Kidney (tissue), 14 donors: ENCODE data around the gene DLG2. TPM values are rescaled to one million over a fixed set of nuclear protein-coding genes. Genes with fewer than 3 reads are reported as not detected.
A peak's percentile ranks its signal among the peaks of the same experiment; 100 is the strongest.

Experiments
- DNase-seq, 5 donors: peaks; one replicate each; pipeline ENCODE4 v3.0.0-alpha.2; 2013 to 2020
- FAIRE-seq: peaks from 2 replicates; lab custom pipeline; 2012; peaks lifted over from hg19 to GRCh38; lab: Jason Lieb, UNC
- H3K27ac ChIP-seq, 2 donors: one replicate each; pipeline ENCODE4 v1.7.0; 2013; ENCODE audit warnings: low read depth in 2 of 2, low read length in 2 of 2, inconsistent platforms in 1 of 2
- H3K27me3 ChIP-seq: one replicate; pipeline ENCODE4 v1.7.1; 2013; ENCODE audit warnings: low read length, inconsistent platforms; ENCODE audit not compliant: control insufficient read depth, insufficient read depth
- H3K36me3 ChIP-seq, 3 donors: one replicate each; pipeline versions ENCODE4 v1.7.0 to v1.7.1; 2013; ENCODE audit warnings: low read length in 3 of 3, control low read depth in 1 of 3, inconsistent platforms in 1 of 3; ENCODE audit not compliant: insufficient read depth in 3 of 3, control insufficient read depth in 2 of 3
- H3K4me1 ChIP-seq, 3 donors: one replicate each; pipeline versions ENCODE4 v1.7.0 to v1.7.1; 2013; ENCODE audit warnings: low read length in 3 of 3, inconsistent platforms in 1 of 3, low read depth in 1 of 3; ENCODE audit not compliant: control insufficient read depth in 2 of 3, insufficient read depth in 2 of 3
- H3K4me3 ChIP-seq, 3 donors: one replicate each; pipeline versions ENCODE4 v1.7.0 to v1.8.1; 2013; ENCODE audit warnings: low read length in 3 of 3, control low read depth in 1 of 3, inconsistent platforms in 1 of 3
- H3K9ac ChIP-seq, 3 donors: one replicate each; pipeline versions ENCODE4 v1.7.0 to v1.7.1; 2013; ENCODE audit warnings: low read length in 3 of 3, control low read depth in 1 of 3, inconsistent platforms in 1 of 3
- H3K9me3 ChIP-seq, 3 donors: one replicate each; pipeline versions ENCODE4 v1.7.0 to v1.7.1; 2013; ENCODE audit warnings: low read length in 3 of 3, control low read depth in 1 of 3, inconsistent platforms in 1 of 3; ENCODE audit not compliant: control insufficient read depth in 2 of 3, insufficient read depth in 1 of 3
- CTCF ChIP-seq: IDR thresholded peaks from 3 replicates; pipeline ENCODE4 v1.5.1; 2012; ENCODE audit warnings: mild to moderate bottlenecking, moderate library complexity, borderline replicate concordance; ENCODE audit not compliant: insufficient read depth; ENCODE audit errors: extremely low read depth
- intact Hi-C: fragments of 100-400 bp; cut with DNase I; formaldehyde crosslinking; loops from one replicate; pipeline ENCODE4 v1.11.1; 2022
- polyA plus RNA-seq: library from polyadenylated mRNA; stranded (reverse); fragments of 350-450 nt; fragmentation: Illumina TruSeq; extraction: RNeasy Lipid Tissue Mini Kit (QIAGEN cat#74804); gene quantifications from one replicate; pipeline ENCODE4 v1.2.3, GENCODE V29; 2014; ENCODE audit warnings: low read depth, low replicate concordance; ENCODE audit not compliant: insufficient read depth
- total RNA-seq: library from RNA; stranded (reverse); fragmentation: NEBNext Ultra II Directional; extraction: Animal tissue kit (Norgen Biotek cat#: 25700); gene quantifications from one replicate; pipeline ENCODE4 v1.2.1, GENCODE V29; 2021
- donor health status: control.
- donor health status: control.
- donor health status: control.
- donor health status: control.
- donor health status: control.
- donor health status: DM: yes; HTN: yes; CAD: no.
- donor health status: Normal renal cell carcinoma (clear cell type).

DLG2 gene
- total and polyA plus RNA-seq, 2 donors from 2014 or later: 2.9 to 7.2 TPM

GRCh38 chr11:84212468-84213390 is 1414.4 kb downstream of the DLG2 start:
- no peak for FAIRE-seq
- peak overlapping the region in 2 of 3 donors; percentile 41 to 59 for H3K4me3 ChIP-seq
- peak in 4 of 5 donors; percentile 18 to 69 (median 20) for DNase-seq

GRCh38 chr11:84211896-84212295 is 1415.2 kb downstream of the DLG2 start:
- H3K4me1 ChIP-seq: no peaks in the 10 kb centered on the region
- DNase-seq (no peak), FAIRE-seq (no peak)
- no peak overlapping the region for H3K9ac ChIP-seq
- peak overlapping the region in 2 of 3 donors; percentile 41 to 59 for H3K4me3 ChIP-seq
- H3K36me3 ChIP-seq: no peaks in the 10 kb centered on the region
- intact Hi-C loops: no loop called here
- H3K27ac ChIP-seq: no peak overlapping the region
- no peak for TF ChIP-seq CTCF
- no peaks in the 10 kb centered on the region for H3K27me3 ChIP-seq
- H3K9me3 ChIP-seq: no peaks in the 10 kb centered on the region

More at GRCh38 chr11:84212468-84213390, 1414.4 kb downstream of the DLG2 start:
- Histone ChIP-seq H3K36me3 (no peaks in the 10 kb centered on the region), H3K27me3 (no peaks in the 10 kb centered on the region), H3K9ac (no peak overlapping the region), H3K4me1 (no peaks in the 10 kb centered on the region), H3K9me3 (no peaks in the 10 kb centered on the region), H3K27ac (peak overlapping the region in 1 of 2 donors; percentile 41)
- TF ChIP-seq CTCF: no peak
- intact Hi-C loops: no loop called here

GRCh38 chr11:84194696-84195095 is 1432.4 kb downstream of the DLG2 start:
- no peak overlapping the region for H3K9ac ChIP-seq
- no peaks in the 10 kb centered on the region for H3K9me3 ChIP-seq
- H3K4me3 ChIP-seq: no peak overlapping the region
- H3K27me3 ChIP-seq: no peaks in the 10 kb centered on the region
- DNase-seq (no peak), FAIRE-seq (no peak)
- TF ChIP-seq CTCF: no peak
- no peaks in the 10 kb centered on the region for H3K4me1 ChIP-seq
- intact Hi-C loops: no loop called here
- H3K27ac ChIP-seq: no peak overlapping the region
- H3K36me3 ChIP-seq: no peaks in the 10 kb centered on the region
